ENCODE data around the gene ADARB2.

- TF ChIP-seq CTCF (IDR thresholded peaks at IDR 0.05): no peak
- no peak for TF ChIP-seq POLR2AphosphoS5 (IDR thresholded peaks at IDR 0.05)
- TF ChIP-seq POLR2A (IDR thresholded peaks at IDR 0.05): no peak
- TF ChIP-seq EP300 (IDR thresholded peaks at IDR 0.05): no peak
Measured at GRCh38 chr10:1626410-1626809, 110.9 kb downstream of the ADARB2 start.

All from suprapubic skin (tissue), 4 donors.